Measurements from ENCODE around the gene PALM3.

Gene PALM3

DNA sequence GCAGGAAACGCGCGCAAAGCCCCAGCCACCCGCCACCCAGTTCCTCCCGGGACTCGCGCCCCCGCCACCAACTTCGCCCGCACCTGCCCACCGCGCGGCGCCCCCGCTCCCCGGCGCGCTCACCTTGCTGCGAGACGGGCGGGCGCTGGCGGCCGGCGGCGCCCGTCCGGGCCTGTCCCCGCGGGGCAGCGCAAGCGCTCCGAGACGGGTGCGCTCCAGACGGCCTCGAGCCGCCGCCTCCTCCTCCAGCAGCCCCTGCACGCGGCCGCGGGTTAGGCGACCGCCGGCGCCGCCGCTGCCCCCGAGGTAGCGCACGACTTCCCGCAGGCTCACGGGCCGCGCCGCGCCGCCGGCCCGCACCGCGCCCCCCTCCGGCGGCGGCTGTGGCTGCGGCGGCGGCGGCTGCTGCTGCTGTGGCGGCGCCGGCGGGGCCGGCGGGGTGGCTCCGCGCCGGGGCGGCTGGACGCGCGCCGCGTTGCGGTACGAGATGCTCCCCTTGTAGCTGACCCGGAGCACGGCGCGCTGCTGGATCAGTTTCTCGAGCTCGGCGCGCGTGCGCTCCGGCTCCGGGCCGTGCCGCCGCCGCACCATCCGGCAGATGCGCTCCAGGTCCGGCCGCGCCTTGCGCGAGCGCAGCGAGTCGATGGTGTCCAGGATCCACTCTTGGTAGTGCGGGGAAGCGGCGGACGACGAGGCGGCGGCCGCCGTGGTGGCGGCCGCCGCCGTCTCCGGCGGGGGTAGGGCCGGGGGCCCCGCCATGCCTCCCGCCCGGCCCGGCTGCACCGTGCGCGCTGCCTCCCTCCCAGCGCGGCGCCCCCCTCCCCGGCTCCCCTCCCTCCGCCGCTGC is 28.0 kb upstream of the PALM3 start:
- peak; percentile 23 for DNase-seq

DNA sequence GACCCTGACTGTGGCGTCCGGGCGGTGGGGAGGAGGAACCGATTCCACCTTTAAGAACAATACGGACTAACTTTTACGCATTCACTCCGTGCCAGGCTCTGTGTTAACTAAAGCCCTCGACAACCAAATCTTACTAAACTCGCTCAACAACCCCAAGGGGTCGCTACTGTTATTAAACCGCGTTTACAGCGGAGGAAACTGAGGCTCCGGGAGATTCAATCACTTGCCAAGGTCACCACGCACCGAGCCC is 27.5 kb upstream of the PALM3 start:
- DNase-seq: peak; percentile 14

DNA sequence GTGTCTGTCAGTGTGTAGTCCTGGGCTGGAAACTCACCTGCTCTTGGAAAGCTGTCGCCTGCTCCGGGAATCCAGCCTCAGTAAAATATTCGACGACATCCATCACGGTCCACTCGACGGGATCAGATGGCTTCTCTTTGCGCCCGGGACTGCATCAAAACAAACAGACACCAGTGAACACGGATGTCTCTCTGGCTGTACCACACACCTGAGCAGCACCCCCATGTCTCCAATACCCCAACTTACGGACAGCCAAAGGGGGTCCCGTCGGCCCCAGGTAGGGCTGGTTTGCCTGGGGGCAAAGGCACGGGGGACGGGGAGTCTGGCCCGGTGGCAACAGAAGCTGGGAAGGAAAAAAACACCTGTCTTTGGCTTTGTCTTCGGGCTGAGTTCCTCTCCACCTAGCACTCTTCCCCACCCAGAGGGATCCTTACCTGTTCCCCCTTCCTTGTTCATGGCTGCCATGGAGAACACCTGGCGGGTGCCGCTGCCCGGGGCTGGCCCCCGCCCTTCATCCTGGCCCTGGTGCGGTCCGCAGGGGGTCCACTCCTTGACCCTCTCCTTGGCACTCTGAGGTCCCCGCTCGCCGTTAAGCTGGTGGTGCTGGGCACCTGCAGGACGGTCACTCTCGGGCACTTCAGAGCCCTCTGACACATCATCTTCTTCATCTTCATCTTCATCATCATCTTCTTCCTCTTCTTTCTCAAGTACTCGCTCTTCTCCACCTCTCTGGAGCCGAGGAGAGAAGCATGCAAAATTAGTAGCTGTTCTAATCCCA is 26.9 kb upstream of the PALM3 start:
- DNase-seq: no peak

- DNase-seq: no peak
Measured at GRCh38 chr19:14086098-14086497, 24.2 kb upstream of the PALM3 start.

DNA sequence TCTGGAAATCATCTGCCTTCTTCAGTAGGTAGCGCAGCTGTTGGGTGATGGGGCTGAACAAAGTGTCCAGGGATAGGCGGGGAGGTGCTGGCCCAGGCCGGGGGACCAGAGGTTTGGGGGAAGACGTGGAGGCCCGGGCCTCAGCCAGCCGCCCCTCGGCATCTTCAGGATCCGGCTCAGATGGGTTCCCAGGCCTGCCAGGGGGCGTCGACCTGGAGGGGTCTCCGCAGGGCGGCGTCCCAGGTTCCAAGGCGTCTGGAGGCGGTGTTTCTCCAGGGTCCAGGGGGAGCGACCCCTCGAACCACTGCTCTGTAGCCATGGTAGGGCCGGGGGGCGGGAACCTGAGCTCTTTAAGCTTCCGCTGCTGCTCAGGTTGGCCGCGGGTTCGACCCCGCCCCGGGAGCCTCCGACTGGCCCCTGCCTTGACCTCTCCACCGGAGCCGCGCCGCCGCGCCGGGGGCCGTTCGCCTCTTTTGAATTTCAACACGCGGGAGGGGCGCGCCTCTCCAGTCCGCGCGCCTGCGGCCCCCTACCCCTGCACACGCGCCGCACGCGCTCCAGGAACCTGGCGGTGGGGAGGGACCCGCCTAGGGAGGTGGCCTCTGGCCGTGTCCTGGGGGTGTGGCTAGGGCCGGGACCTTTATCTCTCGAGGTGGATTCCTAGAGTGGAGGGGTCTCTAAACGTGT is 23.6 kb upstream of the PALM3 start, which contains the start of gene C19orf67:
C19orf67 (minus strand) TSS at position 475 of the 687 bp plus-strand sequence; CDS start at position 319, 156 bp downstream.
- DNase-seq: no peak

GRCh38 chr19:14082675-14082960 is 20.7 kb upstream of the PALM3 start:
- no peak for DNase-seq

- DNase-seq: peak; percentile 36
Measured at GRCh38 chr19:14081797-14082674, 20.2 kb upstream of the PALM3 start.

- peak; percentile 99 for DNase-seq
Measured at GRCh38 chr19:14080887-14081796, 19.3 kb upstream of the PALM3 start.

GRCh38 chr19:14078411-14078810 is 16.5 kb upstream of the PALM3 start:
- no peak for DNase-seq

DNA sequence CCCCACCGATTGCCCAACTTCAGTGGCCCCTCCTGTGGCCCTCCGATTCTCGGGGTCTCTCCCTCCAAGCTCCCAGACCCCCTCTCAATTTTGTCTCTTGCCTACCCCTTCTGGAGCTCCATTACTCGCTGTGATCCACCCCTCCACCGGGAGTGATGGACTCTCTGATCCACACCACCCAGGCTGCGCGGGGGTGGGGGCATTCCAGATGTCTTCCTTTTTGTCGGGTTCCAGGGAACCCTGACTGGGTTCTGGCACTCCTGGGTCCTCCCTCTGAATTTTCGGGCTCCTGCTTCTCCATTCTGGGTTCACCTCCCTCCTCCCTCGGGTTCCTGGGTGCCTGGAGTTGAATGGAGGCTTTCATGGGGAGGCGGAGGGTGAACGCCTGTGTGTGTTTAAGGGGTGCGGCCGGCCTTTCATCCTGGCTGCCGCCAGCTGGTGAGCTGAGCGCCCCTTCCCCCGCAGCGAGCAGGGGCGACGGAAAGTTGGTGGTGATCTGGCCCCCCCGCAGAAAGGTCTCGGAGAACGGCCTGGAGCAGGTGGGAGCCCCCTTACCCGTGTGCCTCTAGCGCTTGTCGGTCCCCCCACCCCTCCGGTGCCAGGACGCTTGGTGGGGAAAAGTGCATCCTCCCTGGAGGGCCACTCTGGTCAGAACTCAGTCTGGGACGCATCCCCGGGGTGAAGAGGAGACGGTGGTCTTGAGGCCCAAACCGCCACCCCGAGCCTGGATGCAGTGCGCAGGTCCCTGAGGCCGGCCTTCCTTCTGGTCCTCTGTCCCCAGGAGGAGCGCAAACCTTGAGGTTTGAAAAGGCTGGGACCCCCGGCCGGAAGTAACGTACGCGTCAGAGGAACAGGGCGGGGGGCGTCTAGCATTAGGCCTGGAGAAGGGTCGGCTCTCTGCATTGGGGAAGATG is 12.3 kb upstream of the PALM3 start:
- DNase-seq: no peak

GRCh38 chr19:14073261-14073924 is 11.5 kb upstream of the PALM3 start:
- DNase-seq: peak; percentile 79

- no peak for DNase-seq
Measured at GRCh38 chr19:14072535-14073260, 10.8 kb upstream of the PALM3 start, which contains the start of gene MISP3. TSS of gene MISP3 (plus strand) at chr19:14072786. CDS start at chr19:14073310, 524 bp downstream.

DNA sequence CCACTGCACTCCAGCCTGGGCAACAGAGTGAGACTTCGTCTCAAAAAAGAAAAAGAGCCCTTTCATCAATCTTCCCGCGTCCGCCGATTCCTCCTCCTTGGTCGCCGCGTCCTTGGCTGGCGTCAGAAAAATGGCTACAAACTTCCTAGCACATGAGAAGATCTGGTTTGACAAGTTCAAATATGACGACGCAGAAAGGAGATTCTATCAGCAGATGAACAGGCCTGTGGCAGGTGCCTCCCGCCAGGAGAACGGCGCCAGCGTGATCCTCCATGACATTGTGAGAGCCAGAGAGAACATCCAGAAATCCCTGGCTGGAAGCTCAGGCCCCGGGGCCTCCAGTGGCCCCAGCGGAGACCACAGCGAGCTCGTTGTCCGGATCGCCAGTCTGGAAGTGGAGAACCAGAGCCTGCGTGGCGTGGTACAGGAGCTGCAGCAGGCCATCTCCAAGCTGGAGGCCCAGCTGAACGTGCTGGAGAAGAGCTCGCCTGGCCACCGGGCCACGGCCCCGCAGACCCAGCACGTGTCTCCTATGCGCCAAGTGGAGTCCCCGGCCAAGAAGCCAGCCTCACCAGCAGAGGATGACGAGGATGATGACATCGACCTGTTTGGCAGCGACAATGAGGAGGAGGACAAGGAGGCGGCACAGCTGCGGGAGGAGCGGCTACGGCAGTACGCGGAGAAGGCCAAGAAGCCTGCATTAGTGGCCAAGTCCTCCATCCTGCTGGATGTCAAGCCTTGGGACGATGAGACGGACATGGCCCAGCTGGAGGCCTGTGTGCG is 8.6 kb upstream of the PALM3 start:
- no peak for DNase-seq

- no peak for DNase-seq
Measured at GRCh38 chr19:14066134-14066533, 4.3 kb upstream of the PALM3 start.

DNA sequence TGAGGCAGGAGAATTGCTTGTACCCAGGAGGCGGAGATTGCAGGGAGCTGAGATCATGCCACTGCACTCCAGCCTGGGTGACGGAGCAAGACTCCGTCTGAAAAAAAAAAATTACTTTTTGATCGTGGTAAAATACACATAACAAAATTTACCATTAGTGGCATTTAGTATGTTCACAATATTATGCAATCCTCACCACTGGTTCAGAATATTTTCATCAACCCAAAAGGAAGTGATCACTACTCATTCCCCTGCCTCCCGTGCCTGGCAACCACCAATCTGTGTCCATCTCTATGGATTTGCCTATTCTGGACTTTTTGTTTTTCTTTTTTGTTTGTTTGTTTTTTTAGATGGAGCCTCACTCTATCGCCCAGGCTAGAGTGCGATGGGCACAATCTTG is 1.2 kb upstream of the PALM3 start:
- no peak for DNase-seq

DNA sequence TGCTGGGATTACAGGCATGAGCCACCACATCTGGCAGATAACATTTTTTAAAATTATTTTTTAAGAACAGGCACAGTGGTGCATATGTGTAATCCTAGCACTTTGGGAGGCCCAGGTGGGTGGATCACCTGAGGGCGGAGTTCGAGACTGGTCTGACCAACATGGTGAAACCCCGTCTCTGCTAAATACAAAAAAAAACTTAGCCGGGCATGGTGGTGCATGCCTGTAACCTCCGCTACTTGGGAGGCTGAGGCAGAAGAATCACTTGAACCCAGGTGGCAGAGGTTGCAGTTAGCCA is 631 bp upstream of the PALM3 start:
- DNase-seq: no peak

GRCh38 chr19:14061081-14061749 is 661 bp downstream of the PALM3 start:
- no peak for DNase-seq

DNA sequence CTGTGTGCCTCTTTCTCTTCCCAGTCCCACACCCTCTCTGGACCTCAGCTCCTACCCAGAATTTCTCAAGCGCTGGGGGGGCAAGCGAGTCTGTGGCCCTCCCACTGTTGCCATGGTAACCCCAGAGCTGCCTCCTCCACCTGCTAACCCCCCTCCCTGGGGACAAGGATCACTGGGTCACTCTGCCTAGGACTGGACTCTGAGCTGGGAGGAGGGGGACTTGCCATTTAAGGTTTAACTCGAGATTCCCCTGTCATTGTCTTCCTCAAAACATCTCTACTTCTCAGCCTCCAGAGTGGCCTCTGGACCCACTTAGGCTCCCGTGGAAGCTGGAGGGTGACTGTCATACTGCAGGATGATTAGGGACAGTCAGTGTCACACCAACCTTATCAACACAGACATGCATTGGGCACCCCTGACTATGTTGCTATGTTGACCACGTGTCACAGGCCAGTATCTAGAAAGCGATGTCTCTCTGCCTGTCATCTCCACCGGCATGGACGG is 2.2 kb downstream of the PALM3 start:
- no peak for DNase-seq
